Body of pancreas (tissue), 4 donors: ENCODE measurements around the gene ZBTB48.

Source experiments
- POLR2A ChIP-seq, 3 donors: fragments of 450-650 bp; IDR thresholded peaks; one replicate each; pipeline ENCODE4 v1.6.1; 2016; ENCODE audit warnings: antibody characterized with exemption in 3 of 3, mild to moderate bottlenecking in 2 of 3
- TF ChIP-seq, protein P1 (sequence below), 7 experiments: fragments of 450-650 bp in 4 of 7; fragments of 200-600 bp in 3 of 7; sonication (generic) in 3 of 7; IDR thresholded peaks; one replicate each; pipeline ENCODE4 v1.5.1; 2016 to 2019; ENCODE audit warnings: antibody characterized with exemption in 7 of 7

DNA sequence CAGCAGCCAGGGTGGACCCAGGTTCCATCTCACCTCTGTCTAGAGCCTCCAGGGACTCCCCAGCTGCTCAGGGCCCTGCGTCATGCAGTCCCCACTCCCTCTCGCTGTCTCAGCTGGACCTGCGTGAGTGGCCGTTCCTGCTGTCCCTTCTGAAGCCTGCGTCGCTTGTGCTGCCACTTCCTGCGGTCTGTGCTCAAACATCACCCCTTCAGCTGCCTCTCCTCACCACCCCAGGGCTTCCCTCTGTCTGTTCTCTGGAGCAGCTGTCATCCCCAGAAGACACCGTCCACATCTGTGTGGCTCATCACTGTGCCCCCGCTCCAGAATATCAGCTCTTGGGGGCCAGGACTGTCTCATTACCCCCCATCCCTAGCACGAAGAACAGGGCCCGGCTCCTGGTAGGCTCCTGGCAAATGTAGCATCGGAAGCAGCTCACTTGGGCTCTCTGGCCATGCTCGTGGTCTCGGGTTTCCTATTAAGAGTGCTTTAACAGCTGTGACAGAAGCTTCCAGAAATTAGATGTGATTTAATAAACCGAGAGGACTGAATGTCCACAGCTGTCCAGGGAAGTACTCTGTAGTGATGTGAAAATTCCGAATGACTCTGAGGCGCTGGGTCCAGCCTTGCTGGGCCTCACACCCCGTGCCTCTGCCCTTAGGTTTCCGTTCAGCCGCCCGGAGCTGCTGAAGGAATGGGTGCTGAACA, 48.2 kb downstream of the ZBTB48 start:
- TF ChIP-seq, protein P1, sequence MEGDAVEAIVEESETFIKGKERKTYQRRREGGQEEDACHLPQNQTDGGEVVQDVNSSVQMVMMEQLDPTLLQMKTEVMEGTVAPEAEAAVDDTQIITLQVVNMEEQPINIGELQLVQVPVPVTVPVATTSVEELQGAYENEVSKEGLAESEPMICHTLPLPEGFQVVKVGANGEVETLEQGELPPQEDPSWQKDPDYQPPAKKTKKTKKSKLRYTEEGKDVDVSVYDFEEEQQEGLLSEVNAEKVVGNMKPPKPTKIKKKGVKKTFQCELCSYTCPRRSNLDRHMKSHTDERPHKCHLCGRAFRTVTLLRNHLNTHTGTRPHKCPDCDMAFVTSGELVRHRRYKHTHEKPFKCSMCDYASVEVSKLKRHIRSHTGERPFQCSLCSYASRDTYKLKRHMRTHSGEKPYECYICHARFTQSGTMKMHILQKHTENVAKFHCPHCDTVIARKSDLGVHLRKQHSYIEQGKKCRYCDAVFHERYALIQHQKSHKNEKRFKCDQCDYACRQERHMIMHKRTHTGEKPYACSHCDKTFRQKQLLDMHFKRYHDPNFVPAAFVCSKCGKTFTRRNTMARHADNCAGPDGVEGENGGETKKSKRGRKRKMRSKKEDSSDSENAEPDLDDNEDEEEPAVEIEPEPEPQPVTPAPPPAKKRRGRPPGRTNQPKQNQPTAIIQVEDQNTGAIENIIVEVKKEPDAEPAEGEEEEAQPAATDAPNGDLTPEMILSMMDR (IDR thresholded peaks at IDR 0.05): no peak
- no peak for TF ChIP-seq POLR2A (IDR thresholded peaks at IDR 0.05)
